GM10266 (cell line): ENCODE results near the gene ATXN10.

Source experiments
- DNase-seq: peaks from one replicate; pipeline ENCODE4 v3.0.0; 2012; ENCODE audit errors: extremely low spot score
- CTCF ChIP-seq: IDR thresholded peaks from 2 replicates; pipeline ENCODE4 v1.5.1; 2012; ENCODE audit warnings: mild to moderate bottlenecking, low read depth; ENCODE audit not compliant: control insufficient read depth, insufficient read depth; ENCODE audit errors: missing control alignments

ATXN10 gene

DNA sequence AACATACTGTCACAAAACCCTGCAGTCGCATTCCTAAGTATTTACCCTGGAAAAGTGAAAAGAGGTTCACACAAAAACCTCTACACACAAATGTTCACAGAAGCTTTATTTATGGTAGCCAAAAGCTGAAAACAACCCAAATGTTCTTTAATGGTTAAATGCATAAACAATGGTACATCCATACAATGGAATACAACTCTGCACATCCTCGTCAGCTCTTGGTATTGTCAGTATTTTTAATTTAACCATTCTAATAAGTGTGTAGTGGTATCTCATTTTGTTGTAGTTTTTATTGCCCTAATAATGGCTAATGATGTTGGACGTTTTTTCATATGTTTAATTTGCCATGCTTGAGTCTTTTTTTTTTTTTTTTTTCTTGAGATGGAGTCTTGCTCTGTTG lies 99.4 kb downstream of the ATXN10 start:
- DNase-seq = no peak
- TF ChIP-seq CTCF = no peak

- no peak for DNase-seq
- no peak for TF ChIP-seq CTCF
Observed at GRCh38 chr22:45771711-45772110, 100.1 kb downstream of the ATXN10 start.

DNA sequence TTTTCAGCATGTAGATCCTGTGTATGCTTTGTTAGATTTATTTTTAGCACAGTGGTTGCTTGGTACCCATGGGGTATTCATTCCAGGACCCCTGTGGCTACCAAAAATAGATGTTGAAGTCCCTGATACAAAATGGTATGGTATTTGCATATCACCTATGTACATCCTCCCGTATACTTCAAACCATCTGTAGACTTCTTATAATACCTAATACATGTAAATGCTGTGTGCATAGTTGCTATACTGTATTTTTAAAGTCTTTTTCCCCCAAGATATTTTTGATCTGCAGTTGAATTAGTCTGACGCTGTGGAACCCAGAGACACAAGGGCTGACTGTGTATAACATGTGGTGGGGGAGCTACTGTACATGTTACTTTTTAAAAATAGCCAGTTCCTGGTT lies 101.1 kb downstream of the ATXN10 start:
- DNase-seq = peak; percentile 43
- no peak for TF ChIP-seq CTCF

- TF ChIP-seq CTCF = no peak
Observed at GRCh38 chr22:45774001-45774670, 102.5 kb downstream of the ATXN10 start.

DNA sequence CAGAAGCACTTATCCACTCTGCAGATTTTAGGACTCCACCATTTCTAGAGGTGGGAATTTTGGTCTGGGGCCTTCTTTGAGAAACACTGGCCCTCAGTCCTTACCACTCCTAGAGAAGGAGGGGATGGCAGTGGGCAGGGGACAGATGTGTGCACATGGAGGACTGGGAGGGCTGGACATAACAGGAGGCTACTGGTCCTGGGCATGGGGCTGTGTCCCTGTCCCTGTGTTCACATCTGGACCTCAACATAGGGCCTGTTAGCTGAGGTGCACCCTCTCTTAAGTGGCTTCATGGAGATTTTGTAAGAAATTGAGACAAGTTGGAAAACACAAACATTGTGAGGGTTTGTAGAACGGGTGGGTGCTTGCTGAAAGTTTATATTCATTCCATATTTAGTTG lies 103.4 kb downstream of the ATXN10 start:
- no peak for DNase-seq
- TF ChIP-seq CTCF = no peak

More at GRCh38 chr22:45774001-45774670, 102.5 kb downstream of the ATXN10 start:
- DNase-seq = no peak

- peak; percentile 65 for DNase-seq
- TF ChIP-seq CTCF = no peak
Observed at GRCh38 chr22:45775569-45776312, 104.1 kb downstream of the ATXN10 start.

DNA sequence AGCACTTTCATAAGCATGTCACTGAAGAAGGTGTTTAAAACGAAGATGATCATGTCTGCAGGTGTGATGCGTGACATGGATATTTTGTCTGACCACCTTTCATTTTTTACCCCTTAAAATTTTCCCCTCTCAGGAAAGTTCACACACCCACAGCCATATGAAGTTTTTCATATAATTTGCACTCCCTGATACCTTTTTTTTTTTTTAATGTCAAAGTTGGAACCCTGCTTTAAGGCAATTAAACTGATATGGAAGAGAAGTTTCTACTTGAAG lies 104.6 kb downstream of the ATXN10 start:
- no peak for DNase-seq
- no peak for TF ChIP-seq CTCF
